GM12875 (cell line): ENCODE data around the gene UMAD1.

ENCODE experiments used
- H3K4me3 ChIP-seq: one replicate; pipeline ENCODE4 v1.5.1; 2011; ENCODE audit warnings: low read depth, low read length, control low read depth
- TF ChIP-seq, protein P1 (sequence below): IDR thresholded peaks from 2 replicates; pipeline ENCODE4 v1.5.1; 2011; ENCODE audit warnings: low read depth, mild to moderate bottlenecking, control low read depth, inconsistent platforms, low read length, moderate library complexity, borderline replicate concordance; ENCODE audit not compliant: insufficient read depth

Gene UMAD1

DNA sequence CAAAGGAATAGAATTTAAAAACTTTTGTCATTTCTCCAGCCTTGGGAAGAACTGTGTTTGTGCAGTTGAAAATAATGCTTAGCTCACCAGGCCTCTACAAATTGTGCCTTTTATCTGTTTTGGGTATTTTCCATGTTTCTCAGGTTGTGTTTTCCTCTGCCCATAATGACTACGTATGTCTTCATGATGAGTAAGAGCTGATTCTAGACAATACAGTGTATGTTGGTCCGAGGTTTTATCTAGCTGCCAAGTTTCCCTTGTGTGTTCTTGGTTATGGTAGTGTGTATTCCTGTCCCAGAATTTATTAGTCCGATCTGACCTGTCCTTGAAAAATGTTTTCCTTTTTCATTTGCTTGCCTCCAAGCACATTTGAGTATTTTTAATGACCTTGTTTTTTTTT lies 244.3 kb downstream of the UMAD1 start:
- no peak overlapping the region for H3K4me3 ChIP-seq
- TF ChIP-seq, protein P1, sequence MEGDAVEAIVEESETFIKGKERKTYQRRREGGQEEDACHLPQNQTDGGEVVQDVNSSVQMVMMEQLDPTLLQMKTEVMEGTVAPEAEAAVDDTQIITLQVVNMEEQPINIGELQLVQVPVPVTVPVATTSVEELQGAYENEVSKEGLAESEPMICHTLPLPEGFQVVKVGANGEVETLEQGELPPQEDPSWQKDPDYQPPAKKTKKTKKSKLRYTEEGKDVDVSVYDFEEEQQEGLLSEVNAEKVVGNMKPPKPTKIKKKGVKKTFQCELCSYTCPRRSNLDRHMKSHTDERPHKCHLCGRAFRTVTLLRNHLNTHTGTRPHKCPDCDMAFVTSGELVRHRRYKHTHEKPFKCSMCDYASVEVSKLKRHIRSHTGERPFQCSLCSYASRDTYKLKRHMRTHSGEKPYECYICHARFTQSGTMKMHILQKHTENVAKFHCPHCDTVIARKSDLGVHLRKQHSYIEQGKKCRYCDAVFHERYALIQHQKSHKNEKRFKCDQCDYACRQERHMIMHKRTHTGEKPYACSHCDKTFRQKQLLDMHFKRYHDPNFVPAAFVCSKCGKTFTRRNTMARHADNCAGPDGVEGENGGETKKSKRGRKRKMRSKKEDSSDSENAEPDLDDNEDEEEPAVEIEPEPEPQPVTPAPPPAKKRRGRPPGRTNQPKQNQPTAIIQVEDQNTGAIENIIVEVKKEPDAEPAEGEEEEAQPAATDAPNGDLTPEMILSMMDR: no peak

DNA sequence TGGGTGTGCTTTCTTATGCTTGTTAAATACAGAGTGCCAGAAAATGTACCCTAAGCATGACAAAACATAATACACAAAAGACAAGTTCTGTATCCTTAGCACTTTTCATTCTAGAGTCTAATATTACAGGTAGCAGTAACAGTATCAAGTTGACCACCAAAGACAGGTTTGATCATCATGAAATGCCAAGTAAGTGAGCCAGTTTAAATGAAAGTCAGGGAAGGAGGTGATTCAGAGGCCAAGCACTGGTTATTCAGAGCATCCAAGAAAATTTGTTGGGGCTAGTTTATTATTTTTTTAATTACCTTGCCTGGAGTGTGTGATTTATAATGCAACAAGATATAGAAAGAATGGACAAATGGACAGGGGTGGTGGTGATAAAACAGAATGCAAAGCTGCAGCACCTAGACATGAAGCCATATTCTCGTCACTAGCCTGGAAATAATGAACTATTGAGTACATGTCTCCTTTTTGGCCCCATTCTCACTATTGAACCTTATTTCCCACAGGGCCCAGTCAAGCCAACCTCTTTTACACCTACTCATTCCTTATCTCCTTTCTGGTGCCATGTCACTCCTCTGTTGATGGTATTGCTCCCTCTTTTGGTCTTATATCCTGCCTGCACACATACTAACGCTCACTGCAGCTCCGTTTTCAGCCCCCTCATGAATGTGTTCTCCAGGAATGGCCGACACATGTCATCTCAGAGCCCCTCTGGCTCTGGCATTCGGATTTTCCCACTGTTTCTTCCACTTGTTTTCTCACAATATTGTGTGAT lies 249.4 kb downstream of the UMAD1 start:
- TF ChIP-seq, protein P1: no peak
- H3K4me3 ChIP-seq: no peak overlapping the region

DNA sequence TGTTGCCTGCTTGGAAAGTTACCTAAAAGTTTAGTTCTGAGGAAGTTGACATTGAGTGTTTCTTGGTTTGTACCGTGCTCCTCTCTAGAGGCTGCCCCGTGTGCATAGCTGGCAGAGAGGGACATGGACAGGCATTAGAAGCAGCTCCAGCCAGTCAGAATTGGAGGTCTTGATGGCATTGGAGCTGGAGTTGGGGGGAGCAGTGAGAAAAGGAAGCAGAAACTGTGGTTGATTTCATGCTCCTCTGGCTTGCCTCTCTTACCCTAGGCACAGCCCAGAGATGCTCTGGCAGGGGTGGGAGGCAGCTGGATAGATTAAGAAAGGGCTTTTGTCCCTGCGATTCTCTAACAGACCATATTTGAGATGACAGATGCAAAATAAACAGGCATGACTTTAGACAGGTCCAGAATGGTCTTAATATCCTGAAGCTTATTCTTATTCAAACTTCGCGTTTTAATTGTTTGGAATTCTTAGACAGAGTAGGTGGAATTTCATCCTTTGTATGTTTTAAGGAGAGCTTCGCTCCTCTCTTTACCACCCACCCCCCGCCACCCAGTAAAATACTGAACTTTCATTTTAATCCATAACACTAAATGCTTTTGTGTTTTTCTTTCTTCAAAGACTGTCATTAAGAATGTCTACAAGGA lies 254.6 kb downstream of the UMAD1 start:
- H3K4me3 ChIP-seq: no peak overlapping the region
- TF ChIP-seq, protein P1: no peak

DNA sequence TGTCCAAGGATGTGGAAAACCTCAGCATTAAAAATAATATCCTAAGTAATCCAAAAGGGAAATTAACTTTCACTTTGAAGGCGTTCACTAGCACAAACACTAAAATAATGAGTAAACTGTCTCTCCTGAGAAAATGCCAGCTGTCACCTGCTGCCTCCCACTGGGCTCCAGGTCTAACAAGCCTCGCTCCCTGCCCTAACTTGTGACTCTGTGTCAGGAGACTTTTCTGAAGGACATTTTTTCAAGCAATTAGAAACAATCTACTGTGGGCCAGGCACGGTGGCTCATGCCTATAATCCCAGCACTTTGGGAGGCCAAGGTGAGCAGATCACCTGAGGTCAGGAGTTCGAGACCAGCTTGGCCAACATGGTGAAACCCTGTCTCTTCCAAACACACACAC lies 255.2 kb downstream of the UMAD1 start:
- TF ChIP-seq, protein P1: no peak

DNA sequence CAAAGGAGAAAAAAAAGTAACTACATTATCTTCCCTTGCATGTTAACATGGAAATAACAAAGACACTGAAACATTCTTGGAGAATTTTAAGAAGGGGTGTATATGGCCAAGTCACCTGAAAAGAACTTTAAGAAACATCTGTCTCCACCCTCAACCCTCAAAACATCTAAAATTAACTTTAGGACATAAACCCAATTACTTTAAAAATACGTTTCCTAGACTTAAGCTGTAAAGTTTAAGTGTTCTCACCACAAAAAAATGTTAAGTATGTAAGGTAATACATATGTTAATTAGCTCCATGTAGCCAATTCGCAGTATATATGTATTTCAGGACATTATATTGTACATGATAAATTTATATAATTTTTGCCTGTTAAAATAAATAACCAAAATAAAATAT lies 257.0 kb downstream of the UMAD1 start:
- H3K4me3 ChIP-seq: no peak overlapping the region
- TF ChIP-seq, protein P1: no peak

More for the DNA sequence above, 255.2 kb downstream of the UMAD1 start:
- no peak overlapping the region for H3K4me3 ChIP-seq

DNA sequence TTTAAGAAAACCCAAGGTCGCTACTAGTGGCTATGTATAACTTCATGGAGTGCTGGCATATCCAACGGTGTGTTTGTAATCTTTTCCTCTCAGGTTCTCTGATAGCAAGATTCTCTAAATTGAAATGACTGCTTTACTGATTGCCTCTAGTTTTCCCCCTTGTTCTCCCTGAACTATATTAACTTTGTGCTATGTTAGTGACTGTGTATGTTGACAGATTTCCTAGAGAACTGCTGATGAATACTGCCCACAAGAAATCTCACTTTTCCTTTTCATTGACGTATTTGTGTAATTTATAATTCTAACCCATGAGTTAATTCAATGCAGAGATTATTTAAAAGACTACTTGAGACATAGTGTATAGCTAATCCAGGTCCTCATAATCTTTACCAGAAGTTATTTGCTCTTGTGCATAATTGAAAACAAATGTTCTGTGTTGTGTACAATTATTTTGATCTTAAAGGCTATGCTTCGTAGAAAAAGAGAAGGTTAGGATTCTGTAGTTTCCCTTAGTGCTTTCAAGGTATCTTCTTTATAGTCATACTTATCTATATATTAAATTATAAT lies 257.5 kb downstream of the UMAD1 start:
- TF ChIP-seq, protein P1: no peak
- no peak overlapping the region for H3K4me3 ChIP-seq
